ENCODE data around the gene RNF150.

RNF150 gene

DNA sequence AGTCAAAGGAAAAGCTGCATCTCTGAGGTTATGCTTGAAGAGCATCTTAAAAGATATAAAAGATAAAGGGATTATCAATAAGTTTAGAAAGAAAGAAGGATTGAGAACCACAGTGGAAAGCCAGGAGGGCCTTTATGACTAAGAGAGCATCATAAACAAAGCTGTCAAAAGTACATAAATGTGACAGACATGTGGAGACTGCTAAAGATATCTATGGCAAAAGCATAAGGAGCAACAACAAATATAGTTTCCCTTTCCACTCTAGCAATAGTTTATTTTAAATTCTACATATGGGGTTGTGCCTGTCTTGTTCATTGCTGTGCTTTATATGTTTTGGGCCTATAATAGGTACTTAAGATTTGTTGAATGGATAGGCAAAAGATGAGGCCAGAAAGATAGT lies 97.3 kb downstream of the RNF150 start:
- H3K36me3 ChIP-seq (ENCODE audit: control insufficient read depth in 2 of 2, insufficient read depth in 2 of 2, low read length in 2 of 2) = no peaks in the 10 kb centered on the region
- H3K4me3 ChIP-seq (ENCODE audit: low read length in 2 of 2) = no peak overlapping the region
- no peaks in the 10 kb centered on the region for H3K27me3 ChIP-seq (ENCODE audit: control insufficient read depth in 2 of 2, insufficient read depth in 2 of 2, low read length in 2 of 2)
- no peak overlapping the region for H3K9ac ChIP-seq (ENCODE audit: low read depth in 1 of 2, low read length in 2 of 2)
- no peaks in the 10 kb centered on the region for H3K4me1 ChIP-seq (ENCODE audit: control insufficient read depth in 2 of 2, insufficient read depth in 2 of 2, low read length in 2 of 2)
- no peak overlapping the region for H3K27ac ChIP-seq (ENCODE audit: low read depth in 2 of 2, low read length in 2 of 2)
- no peaks in the 10 kb centered on the region for H3K9me3 ChIP-seq (ENCODE audit: control insufficient read depth in 2 of 2, low read length in 2 of 2)

DNA sequence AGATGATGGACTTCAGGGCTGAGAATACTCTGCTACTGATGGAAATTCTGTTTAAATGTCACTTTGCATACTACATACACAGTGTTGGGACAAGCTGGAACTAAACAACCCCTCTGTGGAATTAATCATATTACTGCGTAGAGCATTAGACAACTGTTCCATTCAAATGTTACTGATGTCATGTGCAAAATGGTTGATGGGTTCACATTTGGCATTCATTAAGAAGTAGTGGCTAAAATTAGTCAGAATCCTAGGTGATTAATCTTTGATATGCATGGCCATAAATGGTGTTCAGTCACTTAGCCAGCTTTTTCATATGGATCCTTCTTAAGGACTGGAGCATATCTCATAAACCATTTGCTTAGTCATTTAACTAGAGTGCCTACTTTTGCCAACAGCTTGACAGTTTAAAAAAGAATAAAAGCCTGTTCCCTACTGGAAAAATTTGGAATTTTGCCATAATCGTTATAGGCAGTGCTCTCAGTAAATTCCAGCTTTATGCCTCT lies 105.2 kb downstream of the RNF150 start:
- Histone ChIP-seq H3K4me3 (ENCODE audit: low read length in 2 of 2) (no peak overlapping the region), H3K9me3 (ENCODE audit: control insufficient read depth in 2 of 2, low read length in 2 of 2) (no peaks in the 10 kb centered on the region), H3K9ac (ENCODE audit: low read depth in 1 of 2, low read length in 2 of 2) (no peak overlapping the region), H3K4me1 (ENCODE audit: control insufficient read depth in 2 of 2, insufficient read depth in 2 of 2, low read length in 2 of 2) (no peaks in the 10 kb centered on the region), H3K27ac (ENCODE audit: low read depth in 2 of 2, low read length in 2 of 2) (no peak overlapping the region), H3K36me3 (ENCODE audit: control insufficient read depth in 2 of 2, insufficient read depth in 2 of 2, low read length in 2 of 2) (no peaks in the 10 kb centered on the region), H3K27me3 (ENCODE audit: control insufficient read depth in 2 of 2, insufficient read depth in 2 of 2, low read length in 2 of 2) (no peaks in the 10 kb centered on the region)

DNA sequence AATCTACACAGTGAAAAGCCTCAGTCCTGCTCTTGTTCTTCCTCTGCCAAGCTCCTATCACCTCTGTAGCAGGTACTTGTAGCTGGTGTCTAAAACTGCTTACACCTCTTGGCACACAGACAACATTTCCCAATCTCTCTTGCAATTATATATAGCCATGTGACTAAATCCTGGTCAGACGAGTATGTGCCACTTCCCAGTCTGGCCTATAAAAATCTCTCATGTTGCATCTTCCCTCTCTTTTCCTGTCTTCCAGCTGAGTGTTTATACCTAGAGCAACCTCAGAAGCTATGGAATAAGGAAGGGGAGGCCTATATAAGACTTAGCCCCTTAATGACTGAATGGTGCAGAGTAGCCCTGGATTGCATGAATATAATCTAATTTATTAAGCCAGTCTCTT lies 105.8 kb downstream of the RNF150 start:
- Histone ChIP-seq H3K4me3 (ENCODE audit: low read length in 2 of 2) (no peak overlapping the region), H3K4me1 (ENCODE audit: control insufficient read depth in 2 of 2, insufficient read depth in 2 of 2, low read length in 2 of 2) (no peaks in the 10 kb centered on the region), H3K9ac (ENCODE audit: low read depth in 1 of 2, low read length in 2 of 2) (no peak overlapping the region), H3K27me3 (ENCODE audit: control insufficient read depth in 2 of 2, insufficient read depth in 2 of 2, low read length in 2 of 2) (no peaks in the 10 kb centered on the region), H3K9me3 (ENCODE audit: control insufficient read depth in 2 of 2, low read length in 2 of 2) (no peaks in the 10 kb centered on the region), H3K36me3 (ENCODE audit: control insufficient read depth in 2 of 2, insufficient read depth in 2 of 2, low read length in 2 of 2) (no peaks in the 10 kb centered on the region), H3K27ac (ENCODE audit: low read depth in 2 of 2, low read length in 2 of 2) (no peak overlapping the region)

DNA sequence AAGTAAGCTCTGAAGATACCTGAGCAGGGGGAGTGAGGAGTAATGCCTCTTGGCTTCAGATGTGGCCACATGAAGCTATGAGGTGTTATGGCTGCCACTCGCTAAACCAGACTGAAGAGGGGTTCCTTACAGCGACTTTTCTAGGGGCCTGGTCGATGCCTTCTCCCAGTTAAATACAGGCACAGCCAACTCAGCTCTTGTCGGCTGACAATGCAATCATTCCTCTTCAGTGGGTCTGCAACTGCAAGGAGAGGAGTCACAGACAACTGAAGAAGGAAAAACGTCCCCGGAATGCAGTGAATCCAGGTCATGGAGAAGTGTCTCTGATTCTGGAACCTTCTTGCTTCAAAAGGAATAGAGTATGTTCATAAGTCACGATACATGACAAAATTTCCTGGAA lies 106.4 kb downstream of the RNF150 start:
- H3K27me3 ChIP-seq (ENCODE audit: control insufficient read depth in 2 of 2, insufficient read depth in 2 of 2, low read length in 2 of 2) = no peaks in the 10 kb centered on the region
- no peaks in the 10 kb centered on the region for H3K4me1 ChIP-seq (ENCODE audit: control insufficient read depth in 2 of 2, insufficient read depth in 2 of 2, low read length in 2 of 2)
- no peaks in the 10 kb centered on the region for H3K9me3 ChIP-seq (ENCODE audit: control insufficient read depth in 2 of 2, low read length in 2 of 2)
- H3K36me3 ChIP-seq (ENCODE audit: control insufficient read depth in 2 of 2, insufficient read depth in 2 of 2, low read length in 2 of 2) = no peaks in the 10 kb centered on the region
- no peak overlapping the region for H3K9ac ChIP-seq (ENCODE audit: low read depth in 1 of 2, low read length in 2 of 2)
- H3K27ac ChIP-seq (ENCODE audit: low read depth in 2 of 2, low read length in 2 of 2) = no peak overlapping the region
- H3K4me3 ChIP-seq (ENCODE audit: low read length in 2 of 2) = no peak overlapping the region

DNA sequence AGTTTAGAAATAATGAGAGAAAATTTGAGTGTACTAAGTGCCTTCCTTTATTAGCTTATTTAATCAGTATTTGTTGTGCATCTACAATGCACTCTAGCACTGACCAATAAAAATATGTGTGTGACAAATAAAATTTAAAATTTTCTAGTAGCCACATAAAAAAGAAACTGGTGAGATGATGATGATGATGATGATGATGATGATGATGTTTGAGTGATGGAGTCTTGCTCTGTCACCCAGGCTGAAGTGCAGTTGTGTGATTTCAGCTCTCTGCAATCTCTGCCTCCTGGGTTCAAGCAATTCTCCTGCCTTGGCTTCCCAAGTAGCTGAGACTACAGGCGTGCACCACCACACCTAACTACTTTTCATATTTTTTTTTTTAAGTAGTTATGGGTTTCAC lies 110.2 kb downstream of the RNF150 start:
- Histone ChIP-seq H3K27ac (ENCODE audit: low read depth in 2 of 2, low read length in 2 of 2) (no peak overlapping the region), H3K27me3 (ENCODE audit: control insufficient read depth in 2 of 2, insufficient read depth in 2 of 2, low read length in 2 of 2) (no peaks in the 10 kb centered on the region), H3K4me1 (ENCODE audit: control insufficient read depth in 2 of 2, insufficient read depth in 2 of 2, low read length in 2 of 2) (no peaks in the 10 kb centered on the region)

DNA sequence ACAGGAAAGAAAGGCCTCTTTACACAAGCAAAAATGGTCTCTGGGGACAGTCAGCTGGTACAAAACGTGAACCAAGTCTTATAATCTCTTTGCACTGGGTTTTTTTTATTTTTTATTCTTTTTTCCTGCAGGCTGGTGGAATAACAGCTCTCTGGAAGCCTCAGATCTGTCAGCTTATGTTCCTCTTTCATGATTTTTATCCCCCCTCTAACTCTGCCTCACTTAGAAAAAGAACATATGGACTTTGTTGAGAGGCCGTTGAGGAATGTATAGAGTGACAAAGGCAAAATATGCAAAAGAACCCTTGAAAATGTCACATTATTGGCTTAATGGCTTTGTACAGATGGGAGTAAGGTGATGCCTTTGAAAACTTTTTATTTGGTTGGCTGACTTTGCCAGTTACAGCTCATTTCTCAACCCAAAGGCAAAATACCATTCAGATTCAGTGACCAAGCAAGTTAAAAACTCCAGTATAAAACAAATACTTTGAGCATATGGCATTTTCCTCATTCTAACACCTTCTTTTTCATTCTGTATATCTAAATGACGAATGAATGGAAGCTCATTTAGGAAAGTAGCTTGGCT lies 111.1 kb downstream of the RNF150 start:
- H3K27ac ChIP-seq (ENCODE audit: low read depth in 2 of 2, low read length in 2 of 2) = no peak overlapping the region
- H3K9ac ChIP-seq (ENCODE audit: low read depth in 1 of 2, low read length in 2 of 2) = no peak overlapping the region
- H3K36me3 ChIP-seq (ENCODE audit: control insufficient read depth in 2 of 2, insufficient read depth in 2 of 2, low read length in 2 of 2) = no peaks in the 10 kb centered on the region
- no peak overlapping the region for H3K4me3 ChIP-seq (ENCODE audit: low read length in 2 of 2)
- no peaks in the 10 kb centered on the region for H3K9me3 ChIP-seq (ENCODE audit: control insufficient read depth in 2 of 2, low read length in 2 of 2)
- no peaks in the 10 kb centered on the region for H3K27me3 ChIP-seq (ENCODE audit: control insufficient read depth in 2 of 2, insufficient read depth in 2 of 2, low read length in 2 of 2)
- no peaks in the 10 kb centered on the region for H3K4me1 ChIP-seq (ENCODE audit: control insufficient read depth in 2 of 2, insufficient read depth in 2 of 2, low read length in 2 of 2)

More for the DNA sequence above, 110.2 kb downstream of the RNF150 start:
- Histone ChIP-seq H3K36me3 (ENCODE audit: control insufficient read depth in 2 of 2, insufficient read depth in 2 of 2, low read length in 2 of 2) (no peaks in the 10 kb centered on the region), H3K9ac (ENCODE audit: low read depth in 1 of 2, low read length in 2 of 2) (no peak overlapping the region), H3K9me3 (ENCODE audit: control insufficient read depth in 2 of 2, low read length in 2 of 2) (no peaks in the 10 kb centered on the region), H3K4me3 (ENCODE audit: low read length in 2 of 2) (no peak overlapping the region)

DNA sequence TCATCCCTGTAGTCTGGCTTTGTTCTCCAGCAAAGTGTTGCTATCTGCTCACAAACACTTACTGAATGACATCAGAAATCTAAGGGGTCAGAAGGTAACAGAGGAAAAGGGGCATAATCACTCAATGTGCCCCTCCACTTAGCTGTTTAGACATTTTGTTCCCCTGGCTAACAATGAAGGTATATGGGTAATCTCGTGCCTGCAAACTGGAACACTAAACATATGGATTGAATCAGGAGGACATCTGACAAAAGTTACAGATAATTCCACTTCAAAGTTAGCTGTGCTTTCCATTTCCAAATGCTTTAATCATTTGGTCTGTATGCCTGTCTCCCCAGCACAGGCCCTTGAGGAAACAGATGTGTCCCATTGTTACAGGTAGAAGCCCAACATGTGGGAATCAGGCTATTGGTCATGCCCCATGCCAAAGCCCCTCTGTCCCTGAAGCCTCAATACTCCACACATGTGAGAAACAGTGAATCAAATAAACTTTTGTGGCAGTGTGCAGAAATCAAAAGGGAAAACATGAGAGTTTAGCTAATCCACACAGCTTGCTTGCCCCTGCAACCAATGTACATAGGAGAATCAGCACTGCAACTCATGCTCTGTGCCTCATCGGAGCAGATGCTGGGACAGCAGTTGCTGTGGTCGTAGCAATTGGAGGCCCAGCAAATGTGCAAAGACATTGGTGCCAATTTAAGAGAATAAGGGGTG lies 111.7 kb downstream of the RNF150 start:
- no peak overlapping the region for H3K4me3 ChIP-seq (ENCODE audit: low read length in 2 of 2)
- H3K9ac ChIP-seq (ENCODE audit: low read depth in 1 of 2, low read length in 2 of 2) = no peak overlapping the region
- H3K27me3 ChIP-seq (ENCODE audit: control insufficient read depth in 2 of 2, insufficient read depth in 2 of 2, low read length in 2 of 2) = no peaks in the 10 kb centered on the region
- no peaks in the 10 kb centered on the region for H3K9me3 ChIP-seq (ENCODE audit: control insufficient read depth in 2 of 2, low read length in 2 of 2)
- H3K36me3 ChIP-seq (ENCODE audit: control insufficient read depth in 2 of 2, insufficient read depth in 2 of 2, low read length in 2 of 2) = no peaks in the 10 kb centered on the region
- H3K4me1 ChIP-seq (ENCODE audit: control insufficient read depth in 2 of 2, insufficient read depth in 2 of 2, low read length in 2 of 2) = no peaks in the 10 kb centered on the region
- no peak overlapping the region for H3K27ac ChIP-seq (ENCODE audit: low read depth in 2 of 2, low read length in 2 of 2)

DNA sequence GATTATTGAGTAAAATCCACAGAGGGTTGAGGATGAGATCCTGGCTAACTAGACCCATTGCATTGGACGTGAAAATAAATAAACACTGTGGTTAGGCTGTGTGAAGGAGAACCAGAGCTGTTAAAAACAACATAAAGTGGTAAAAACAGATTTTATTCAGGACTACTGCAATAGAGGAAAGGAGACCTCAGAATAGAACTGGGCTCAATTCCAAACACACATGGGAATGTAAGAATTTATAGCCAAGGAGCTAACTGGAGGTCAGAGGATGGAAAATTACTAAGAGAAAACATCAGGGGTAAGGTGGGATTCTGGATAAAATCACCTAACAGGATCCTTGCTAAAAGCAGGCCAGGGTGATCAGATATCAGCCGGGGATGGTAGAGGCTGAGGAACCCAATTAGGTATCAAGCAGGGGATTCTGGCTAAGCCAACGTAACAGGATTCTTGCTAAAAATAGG lies 112.4 kb downstream of the RNF150 start:
- Histone ChIP-seq H3K27me3 (ENCODE audit: control insufficient read depth in 2 of 2, insufficient read depth in 2 of 2, low read length in 2 of 2) (no peaks in the 10 kb centered on the region), H3K27ac (ENCODE audit: low read depth in 2 of 2, low read length in 2 of 2) (no peak overlapping the region), H3K9ac (ENCODE audit: low read depth in 1 of 2, low read length in 2 of 2) (no peak overlapping the region), H3K36me3 (ENCODE audit: control insufficient read depth in 2 of 2, insufficient read depth in 2 of 2, low read length in 2 of 2) (no peaks in the 10 kb centered on the region), H3K9me3 (ENCODE audit: control insufficient read depth in 2 of 2, low read length in 2 of 2) (no peaks in the 10 kb centered on the region), H3K4me3 (ENCODE audit: low read length in 2 of 2) (no peak overlapping the region), H3K4me1 (ENCODE audit: control insufficient read depth in 2 of 2, insufficient read depth in 2 of 2, low read length in 2 of 2) (peaks cover 0 to 4% of the 10 kb centered on the region in 2 donors)

DNA sequence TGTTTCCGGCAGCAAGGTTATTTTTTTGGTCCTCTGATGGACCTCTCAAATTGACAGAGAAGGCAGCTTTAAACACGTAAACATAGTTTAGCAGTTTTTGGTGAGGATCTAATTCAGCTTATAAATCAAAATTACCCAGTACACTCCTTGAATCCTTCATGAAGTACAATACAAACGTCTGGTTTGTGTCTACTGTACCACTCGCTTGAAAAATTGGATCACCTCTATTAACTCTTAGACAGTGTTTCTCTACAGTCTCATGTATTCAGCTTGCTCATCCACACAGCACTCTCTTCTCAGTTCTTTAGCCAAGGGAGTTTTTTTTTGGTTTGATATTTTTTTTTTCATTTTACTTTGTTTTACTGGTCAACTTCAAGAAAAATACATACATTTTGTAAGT lies 113.5 kb downstream of the RNF150 start:
- no peak overlapping the region for H3K4me3 ChIP-seq (ENCODE audit: low read length in 2 of 2)
- peaks cover 0 to 4% of the 10 kb centered on the region in 2 donors for H3K4me1 ChIP-seq (ENCODE audit: control insufficient read depth in 2 of 2, insufficient read depth in 2 of 2, low read length in 2 of 2)
- no peak overlapping the region for H3K27ac ChIP-seq (ENCODE audit: low read depth in 2 of 2, low read length in 2 of 2)

DNA sequence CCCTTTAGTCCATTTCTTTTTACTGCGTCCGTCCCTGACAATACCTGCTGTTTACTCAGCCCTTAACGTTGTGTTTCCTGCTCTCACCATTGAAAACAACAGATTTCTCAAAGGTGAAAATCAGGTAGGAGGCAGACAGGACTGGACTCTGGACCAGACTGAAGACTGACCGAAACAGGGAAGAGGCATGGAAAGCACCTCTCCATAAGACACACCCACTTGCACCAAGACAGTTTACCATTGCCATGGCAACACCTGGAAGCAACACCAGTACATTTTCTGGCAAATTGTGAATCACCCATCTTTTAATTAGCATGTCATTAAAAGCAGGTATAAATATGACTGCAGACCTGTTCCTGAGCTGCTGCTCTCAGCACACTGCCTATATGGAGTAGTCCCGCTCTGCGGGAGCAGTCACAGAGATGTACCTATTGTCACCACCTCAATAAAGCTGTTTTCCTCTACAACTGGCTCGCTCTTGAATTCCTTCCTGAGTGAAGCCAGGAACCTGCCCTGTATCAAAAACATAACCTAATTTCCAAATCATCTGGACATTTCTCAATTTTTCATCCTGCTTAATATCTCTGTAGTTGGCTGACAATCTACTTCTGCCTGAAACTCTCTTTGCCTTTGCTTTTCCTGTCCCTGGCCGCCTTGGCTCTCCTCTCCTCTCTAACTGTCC lies 117.0 kb downstream of the RNF150 start:
- no peak overlapping the region for H3K27ac ChIP-seq (ENCODE audit: low read depth in 2 of 2, low read length in 2 of 2)
- H3K9me3 ChIP-seq (ENCODE audit: control insufficient read depth in 2 of 2, low read length in 2 of 2) = no peaks in the 10 kb centered on the region
- peaks cover 0 to 4% of the 10 kb centered on the region in 2 donors for H3K4me1 ChIP-seq (ENCODE audit: control insufficient read depth in 2 of 2, insufficient read depth in 2 of 2, low read length in 2 of 2)
- H3K36me3 ChIP-seq (ENCODE audit: control insufficient read depth in 2 of 2, insufficient read depth in 2 of 2, low read length in 2 of 2) = no peaks in the 10 kb centered on the region
- no peak overlapping the region for H3K9ac ChIP-seq (ENCODE audit: low read depth in 1 of 2, low read length in 2 of 2)
- H3K4me3 ChIP-seq (ENCODE audit: low read length in 2 of 2) = no peak overlapping the region
- H3K27me3 ChIP-seq (ENCODE audit: control insufficient read depth in 2 of 2, insufficient read depth in 2 of 2, low read length in 2 of 2) = no peaks in the 10 kb centered on the region

More for the DNA sequence above, 113.5 kb downstream of the RNF150 start:
- Histone ChIP-seq H3K36me3 (ENCODE audit: control insufficient read depth in 2 of 2, insufficient read depth in 2 of 2, low read length in 2 of 2) (no peaks in the 10 kb centered on the region), H3K9ac (ENCODE audit: low read depth in 1 of 2, low read length in 2 of 2) (no peak overlapping the region), H3K9me3 (ENCODE audit: control insufficient read depth in 2 of 2, low read length in 2 of 2) (no peaks in the 10 kb centered on the region), H3K27me3 (ENCODE audit: control insufficient read depth in 2 of 2, insufficient read depth in 2 of 2, low read length in 2 of 2) (no peaks in the 10 kb centered on the region)

Data from mucosa of rectum (tissue), 2 donors.